ENCODE results near the gene GNG13. TPM values are rescaled to one million over a fixed set of nuclear protein-coding genes. Genes with fewer than 3 reads are reported as not detected.

GNG13 gene
- total RNA-seq, 2 donors from 2014 or later, result not detected

GRCh38 chr16:774086-775001 lies 26.2 kb downstream of the GNG13 start:
- no peak for DNase-seq (ENCODE audit: low spot score)
- Histone ChIP-seq H3K4me1 (no peaks in the 10 kb centered on the region), H3K36me3 (no peaks in the 10 kb centered on the region), H3K4me3 (no peak overlapping the region), H3K27me3 (no peaks in the 10 kb centered on the region), H3K9me3 (no peaks in the 10 kb centered on the region), H3K27ac (no peak overlapping the region)
- no peak for TF ChIP-seq CTCF (IDR thresholded peaks at IDR 0.05)

GRCh38 chr16:772959-773358 lies 27.6 kb downstream of the GNG13 start:
- no peaks in the 10 kb centered on the region for H3K27me3 ChIP-seq
- TF ChIP-seq CTCF (IDR thresholded peaks at IDR 0.05), result no peak
- no peak overlapping the region for H3K4me3 ChIP-seq
- no peaks in the 10 kb centered on the region for H3K36me3 ChIP-seq
- no peaks in the 10 kb centered on the region for H3K9me3 ChIP-seq
- DNase-seq (ENCODE audit: low spot score), result no peak
- no peaks in the 10 kb centered on the region for H3K4me1 ChIP-seq
- no peak overlapping the region for H3K27ac ChIP-seq

GRCh38 chr16:770411-770810 lies 30.1 kb downstream of the GNG13 start:
- H3K27me3 ChIP-seq, result no peaks in the 10 kb centered on the region
- H3K36me3 ChIP-seq, result no peaks in the 10 kb centered on the region
- no peak for DNase-seq (ENCODE audit: low spot score)
- no peaks in the 10 kb centered on the region for H3K9me3 ChIP-seq
- no peak for TF ChIP-seq CTCF (IDR thresholded peaks at IDR 0.05)
- no peaks in the 10 kb centered on the region for H3K4me1 ChIP-seq
- no peak overlapping the region for H3K4me3 ChIP-seq
- no peak overlapping the region for H3K27ac ChIP-seq

- no peak for DNase-seq (ENCODE audit: low spot score)
- H3K9me3 ChIP-seq, result no peaks in the 10 kb centered on the region
- H3K27me3 ChIP-seq, result no peaks in the 10 kb centered on the region
- H3K4me3 ChIP-seq, result no peak overlapping the region
- no peaks in the 10 kb centered on the region for H3K36me3 ChIP-seq
- no peaks in the 10 kb centered on the region for H3K4me1 ChIP-seq
- H3K27ac ChIP-seq, result no peak overlapping the region
- TF ChIP-seq CTCF (IDR thresholded peaks at IDR 0.05), result no peak
Measured at GRCh38 chr16:769934-770333, 30.6 kb downstream of the GNG13 start.

- Histone ChIP-seq H3K4me1 (no peaks in the 10 kb centered on the region), H3K27ac (no peak overlapping the region), H3K27me3 (no peaks in the 10 kb centered on the region), H3K36me3 (no peaks in the 10 kb centered on the region), H3K9me3 (no peaks in the 10 kb centered on the region), H3K4me3 (no peak overlapping the region)
- no peak for DNase-seq (ENCODE audit: low spot score)
- no peak for TF ChIP-seq CTCF (IDR thresholded peaks at IDR 0.05)
Measured at GRCh38 chr16:769184-769784, 31.2 kb downstream of the GNG13 start.
